H9 (cell line): Measurements from ENCODE around the gene TTC1. TPM values are rescaled to one million over a fixed set of nuclear protein-coding genes. Genes with fewer than 3 reads are reported as not detected.
A peak's percentile ranks its signal among the peaks of the same experiment; 100 is the strongest.

ENCODE experiments used
- DNase-seq: peaks from one replicate; pipeline ENCODE4 v3.0.0-alpha.2; 2017
- H2AFZ ChIP-seq: one replicate; pipeline ENCODE4 v1.6.1; 2013; ENCODE audit warnings: mild to moderate bottlenecking, low read length, control low read depth, moderate library complexity
- H2AK5ac ChIP-seq: 2 replicates; pipeline ENCODE4 v1.6.1; 2013; ENCODE audit warnings: low read length, control low read depth, mixed read lengths; ENCODE audit not compliant: insufficient read length
- H2BK120ac ChIP-seq: one replicate; pipeline ENCODE4 v1.6.1; 2013; ENCODE audit warnings: low read depth, mild to moderate bottlenecking, low read length, control low read depth, inconsistent platforms; ENCODE audit not compliant: poor library complexity, severe bottlenecking
- H2BK12ac ChIP-seq: 2 replicates; pipeline ENCODE4 v1.6.1; 2013; ENCODE audit warnings: low read length, control low read depth, mixed read lengths, low read depth; ENCODE audit not compliant: insufficient read length
- H2BK15ac ChIP-seq: 2 replicates; pipeline ENCODE4 v1.6.1; 2013; ENCODE audit warnings: low read depth, low read length, control low read depth
- H2BK20ac ChIP-seq: one replicate; pipeline ENCODE4 v1.6.1; 2013; ENCODE audit warnings: low read depth, mild to moderate bottlenecking, low read length, control low read depth, inconsistent platforms; ENCODE audit not compliant: poor library complexity, severe bottlenecking
- H2BK5ac ChIP-seq: 2 replicates; pipeline ENCODE4 v1.6.1; 2013; ENCODE audit warnings: low read length, control low read depth, mixed read lengths; ENCODE audit not compliant: insufficient read length
- H3K14ac ChIP-seq: 2 replicates; pipeline ENCODE4 v1.6.1; 2013; ENCODE audit warnings: low read length, control low read depth; ENCODE audit not compliant: insufficient read depth
- H3K18ac ChIP-seq: 2 replicates; pipeline ENCODE4 v1.6.1; 2013; ENCODE audit warnings: low read depth, mild to moderate bottlenecking, mixed read lengths, low read length, control low read depth; ENCODE audit not compliant: insufficient read length
- H3K23ac ChIP-seq: 2 replicates; pipeline ENCODE4 v1.6.1; 2013; ENCODE audit warnings: low read length, control low read depth, mixed read lengths, low read depth; ENCODE audit not compliant: insufficient read length
- H3K23me2 ChIP-seq: 2 replicates; pipeline ENCODE4 v1.6.1; 2013; ENCODE audit warnings: low read depth, mild to moderate bottlenecking, mixed read lengths, low read length, control low read depth; ENCODE audit not compliant: insufficient read length, poor library complexity, severe bottlenecking
- H3K27ac ChIP-seq: 2 replicates; pipeline ENCODE4 v1.5.1; 2013; ENCODE audit warnings: low read length, control low read depth, mixed read lengths, low read depth; ENCODE audit not compliant: insufficient read length
- H3K27me3 ChIP-seq: 2 replicates; pipeline ENCODE4 v1.6.1; 2013; ENCODE audit warnings: low read length, control low read depth, inconsistent platforms; ENCODE audit not compliant: insufficient read depth
- H3K4ac ChIP-seq: 2 replicates; pipeline ENCODE4 v1.6.1; 2013; ENCODE audit warnings: low read depth, mild to moderate bottlenecking, control low read depth, inconsistent platforms, low read length, moderate library complexity
- H3K4me1 ChIP-seq: 2 replicates; pipeline ENCODE4 v1.6.1; 2013; ENCODE audit warnings: low read length, control low read depth, inconsistent platforms; ENCODE audit not compliant: insufficient read depth
- H3K4me2 ChIP-seq: 2 replicates; pipeline ENCODE4 v1.6.1; 2013; ENCODE audit warnings: low read length, control low read depth, mixed read lengths; ENCODE audit not compliant: insufficient read length, insufficient read depth
- H3K56ac ChIP-seq: 2 replicates; pipeline ENCODE4 v1.6.1; 2013; ENCODE audit warnings: low read depth, mild to moderate bottlenecking, mixed read lengths, low read length, control low read depth; ENCODE audit not compliant: insufficient read length
- H3K79me1 ChIP-seq: 2 replicates; pipeline ENCODE4 v1.6.1; 2013; ENCODE audit warnings: low read depth, mild to moderate bottlenecking, moderate library complexity, low read length, control low read depth, inconsistent platforms; ENCODE audit not compliant: insufficient read depth, poor library complexity, severe bottlenecking
- H3K79me2 ChIP-seq: 2 replicates; pipeline ENCODE4 v1.6.1; 2013; ENCODE audit warnings: low read length, control low read depth, inconsistent platforms; ENCODE audit not compliant: insufficient read depth
- H3K9ac ChIP-seq: 2 replicates; pipeline ENCODE4 v1.6.1; 2013; ENCODE audit warnings: low read length, control low read depth, mixed read lengths; ENCODE audit not compliant: insufficient read length; ENCODE audit errors: extremely low read depth
- H3K9me3 ChIP-seq: one replicate; pipeline ENCODE4 v1.6.1; 2013; ENCODE audit warnings: low read depth, low read length, inconsistent platforms; ENCODE audit not compliant: control insufficient read depth
- H3T11ph ChIP-seq: one replicate; pipeline ENCODE4 v1.6.1; 2013; ENCODE audit warnings: mild to moderate bottlenecking, low read length, control low read depth, inconsistent platforms
- H4K20me1 ChIP-seq: one replicate; pipeline ENCODE4 v1.6.1; 2013; ENCODE audit not compliant: control insufficient read depth, insufficient read length, insufficient read depth
- H4K5ac ChIP-seq: 2 replicates; pipeline ENCODE4 v1.6.1; 2013; ENCODE audit warnings: low read depth, mild to moderate bottlenecking, mixed read lengths, low read length, control low read depth; ENCODE audit not compliant: insufficient read length
- H4K8ac ChIP-seq: replicated peaks from 2 replicates; pipeline ENCODE4 v1.6.1; 2013; ENCODE audit warnings: low read length, control low read depth, mixed read lengths, low read depth; ENCODE audit not compliant: insufficient read length
- H4K91ac ChIP-seq: 2 replicates; pipeline ENCODE4 v1.6.1; 2013; ENCODE audit warnings: low read depth, mild to moderate bottlenecking, moderate library complexity, mixed read lengths, low read length, control low read depth; ENCODE audit not compliant: insufficient read length
- H3K27ac Mint-ChIP-seq, 3 experiments: 2 replicates in 2 of 3; 3 replicates in 1 of 3; pipeline ENCODE4 v1.8.0; 2020 to 2021; ENCODE audit warnings: mixed read lengths in 3 of 3, mild to moderate bottlenecking in 1 of 3, moderate library complexity in 1 of 3
- H3K27me3 Mint-ChIP-seq: 2 replicates; pipeline ENCODE4 v1.8.0; 2021; ENCODE audit warnings: low read depth, mild to moderate bottlenecking, moderate library complexity, mixed read lengths
- H3K36me3 Mint-ChIP-seq, 3 experiments: 2 replicates in 2 of 3; 3 replicates in 1 of 3; pipeline ENCODE4 v1.8.0; 2020 to 2021; ENCODE audit warnings: low read depth in 3 of 3, mixed read lengths in 3 of 3; ENCODE audit not compliant: insufficient read depth in 1 of 3
- H3K4me1 Mint-ChIP-seq, 2 experiments: 2 replicates each; pipeline ENCODE4 v1.8.0; 2020; ENCODE audit warnings: mixed read lengths in 2 of 2
- H3K4me3 Mint-ChIP-seq, 2 experiments: 2 replicates in 1 of 2; 3 replicates in 1 of 2; pipeline ENCODE4 v1.8.0; 2020 to 2021; ENCODE audit warnings: mild to moderate bottlenecking in 2 of 2, mixed read lengths in 2 of 2, moderate library complexity in 1 of 2
- H3K9me3 Mint-ChIP-seq, 2 experiments: 2 replicates in 1 of 2; 3 replicates in 1 of 2; pipeline ENCODE4 v1.8.0; 2020; ENCODE audit warnings: mild to moderate bottlenecking in 2 of 2, mixed read lengths in 2 of 2, moderate library complexity in 1 of 2
- CTCF ChIP-seq: fragments of 200-600 bp; sonication (generic); conservative IDR thresholded peaks from 3 replicates; pipeline ENCODE4 v1.8.0; 2021; ENCODE audit warnings: antibody characterized with exemption, mild to moderate bottlenecking
- WGBS: extraction: QIAGEN DNeasy Blood & Tissue Kit; methylation state at CpG from one replicate; pipeline ENCODE4 v1.1.7; 2013; ENCODE audit warnings: missing lambda C conversion rate, low lambda C conversion rate, mixed read lengths; ENCODE audit not compliant: insufficient read length; ENCODE audit errors: extremely low coverage; 5-methylcytosine and 5-hydroxymethylcytosine counted together
- total RNA-seq: library from RNA; stranded (reverse); gene quantifications from 2 replicates; pipeline ENCODE4 v1.2.1, GENCODE V29; 2021

Gene TTC1
- total RNA-seq, 1 experiment from 2014 or later = 62.6 TPM

- H3K9me3 Mint-ChIP-seq = peaks cover 12% of the 10 kb centered on the region in 2 experiments
- no peak overlapping the region for H3K27ac Mint-ChIP-seq
- peaks cover 2% of the 10 kb centered on the region; the same call in 1 of the 2 replicates for H3K27me3 ChIP-seq
- no CpG with 5 or more reads among the region's 50 CpGs for whole genome bisulfite sequencing
- no peaks in the 10 kb centered on the region for H4K20me1 ChIP-seq
- H2BK12ac ChIP-seq = no peak overlapping the region
- no peak overlapping the region for H3K23ac ChIP-seq
- no peak overlapping the region for H2BK20ac ChIP-seq
- no peak overlapping the region for H4K8ac ChIP-seq
- no peak overlapping the region for H2AK5ac ChIP-seq
- no peak overlapping the region for H2BK5ac ChIP-seq
- peaks cover 2 to 8% of the 10 kb centered on the region in 2 experiments; a peak in 2 of 4 replicates for H3K4me1 Mint-ChIP-seq
- peaks cover 9% of the 10 kb centered on the region for H3K23me2 ChIP-seq
- H2BK15ac ChIP-seq = no peak overlapping the region
- no peaks in the 10 kb centered on the region for H3K79me1 ChIP-seq
- no peak overlapping the region for H3K4ac ChIP-seq
- peak overlapping the region; percentile 51 for H3K18ac ChIP-seq
- peaks cover 0 to 5% (median 3%) of the 10 kb centered on the region in 3 experiments; a peak in 4 of 7 replicates for H3K36me3 Mint-ChIP-seq
- DNase-seq = peak; percentile 89
- H3K4me2 ChIP-seq = peak overlapping the region; percentile 59
- H3T11ph ChIP-seq = no peak overlapping the region
- H3K56ac ChIP-seq = no peak overlapping the region
- H3K14ac ChIP-seq = peak overlapping the region; percentile 67; the same call in 1 of the 2 replicates
- H4K91ac ChIP-seq = no peak overlapping the region
- TF ChIP-seq CTCF = peak; percentile 84
- H3K4me3 Mint-ChIP-seq = peak overlapping the region; percentile 57 to 70
- no peak overlapping the region for H2BK120ac ChIP-seq
- H3K9ac ChIP-seq = peak overlapping the region; percentile 27
- no peaks in the 10 kb centered on the region for H3K4me1 ChIP-seq
- H3K27ac ChIP-seq = no peak overlapping the region
- H3K27me3 Mint-ChIP-seq = peaks cover 60% of the 10 kb centered on the region
- no peak overlapping the region for H4K5ac ChIP-seq
- H3K79me2 ChIP-seq = no peaks in the 10 kb centered on the region
- no peaks in the 10 kb centered on the region for H3K9me3 ChIP-seq
- H2AFZ ChIP-seq = no peak overlapping the region
These were observed 21.8 kb upstream of the TTC1 start for GRCh38 chr5:159987031-159987674.
